Measurements from ENCODE around the gene SHC2.
"Not testable (repeated sequence)": the region's sequence is repeated elsewhere in the genome, so short reads cannot be mapped to it uniquely, and the experiment has no call there.

SHC2 gene

DNA sequence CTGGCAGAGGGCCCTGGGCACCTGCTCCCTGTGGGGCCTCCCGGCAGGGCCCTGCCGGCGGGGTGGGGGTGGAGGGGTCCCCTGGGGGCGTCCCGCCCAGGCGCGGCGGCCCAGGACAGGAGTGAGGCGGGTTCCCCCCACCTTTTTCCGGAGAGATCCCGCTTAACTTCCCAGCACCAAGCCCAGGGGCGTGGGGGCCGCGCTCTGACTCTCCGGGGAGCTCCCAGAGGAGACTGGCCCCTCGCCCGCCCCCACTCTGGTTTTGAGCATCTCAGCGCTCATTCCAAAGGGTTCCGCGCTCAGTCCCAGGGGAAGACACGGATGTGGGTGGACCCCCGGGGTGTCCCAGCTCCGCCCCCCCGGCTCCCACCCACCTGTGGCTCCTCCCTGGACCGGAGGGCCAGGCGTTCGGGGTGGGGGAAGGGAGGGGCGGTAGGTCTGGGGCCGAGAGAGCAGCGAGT is 52.4 kb downstream of the SHC2 start:
- DNase-seq (ENCODE audit: low read depth in 2 of 2) = no peak

DNA sequence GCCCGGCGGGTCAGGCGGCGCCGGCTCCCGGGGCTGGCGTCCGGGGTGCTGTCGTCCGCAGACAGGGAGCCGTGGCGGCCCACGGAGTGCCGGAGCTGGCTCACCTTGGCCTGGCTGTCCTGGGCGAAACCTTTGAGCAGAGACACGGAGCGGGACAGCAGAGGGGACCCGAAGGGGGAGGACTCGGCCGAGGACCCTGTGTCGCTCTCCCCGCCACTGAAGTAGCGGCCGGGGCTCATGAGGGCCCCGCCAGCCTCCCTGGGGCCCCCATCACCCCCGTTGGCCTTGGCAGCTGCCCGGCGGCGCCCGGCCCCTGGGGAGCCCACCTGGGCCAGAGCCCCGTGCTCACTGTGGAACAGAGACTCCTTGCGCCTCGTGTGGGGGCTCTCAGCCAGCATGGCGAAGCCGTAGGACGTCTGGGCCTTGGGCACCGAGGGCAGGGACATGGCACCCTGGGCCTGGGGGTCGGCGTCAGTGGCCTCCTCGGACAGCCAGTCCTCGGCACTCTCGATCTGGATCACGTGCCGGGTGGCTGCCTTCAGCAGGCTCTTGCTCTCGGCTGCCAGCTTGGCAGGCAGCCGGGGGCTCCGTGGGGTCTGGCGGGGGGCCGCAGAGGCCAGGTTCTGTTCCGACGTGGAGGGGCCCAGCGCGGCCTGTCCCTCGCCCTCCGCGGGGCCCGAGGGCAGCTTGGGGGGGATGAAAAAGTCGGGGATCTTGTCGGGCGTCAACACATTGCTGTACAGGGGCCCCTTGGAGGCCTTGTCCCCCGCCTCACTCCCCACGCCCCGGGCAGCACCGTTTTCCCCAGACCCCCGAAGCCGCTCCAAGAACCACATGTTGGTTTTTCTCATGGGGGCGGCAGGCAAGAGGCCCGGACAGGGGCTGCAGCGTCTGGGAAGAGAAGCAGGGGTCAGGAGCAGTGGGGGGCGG is 53.1 kb downstream of the SHC2 start:
- no peak for DNase-seq (ENCODE audit: low read depth in 2 of 2)

DNA sequence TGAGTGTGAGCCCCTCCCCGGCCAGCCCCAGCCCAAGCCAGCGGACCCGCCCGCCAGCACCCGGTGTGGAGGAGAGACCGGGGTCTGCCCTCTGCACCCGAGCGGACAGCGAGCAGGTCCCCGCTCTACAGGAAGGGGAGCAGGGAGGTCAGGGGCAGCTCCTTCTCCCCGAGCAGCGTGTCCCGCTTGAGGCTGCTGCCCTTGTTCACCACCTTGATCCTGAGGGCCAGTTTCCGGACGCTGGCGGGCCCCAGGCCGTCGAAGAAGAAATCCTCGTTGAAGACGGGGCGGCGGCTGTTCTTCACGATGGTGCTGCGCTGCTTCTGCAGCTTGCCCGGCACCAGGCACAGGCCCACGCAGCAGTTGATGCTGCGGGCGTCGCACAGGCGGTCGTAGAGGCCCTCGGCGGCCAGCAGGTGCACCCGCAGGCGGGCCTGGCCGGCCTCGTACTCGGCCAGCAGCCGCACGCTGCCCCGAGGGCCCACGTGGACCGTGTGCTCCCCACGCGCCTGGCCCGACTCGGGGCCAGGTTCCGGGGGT is 53.8 kb downstream of the SHC2 start:
- DNase-seq (ENCODE audit: low read depth in 2 of 2) = no peak

DNA sequence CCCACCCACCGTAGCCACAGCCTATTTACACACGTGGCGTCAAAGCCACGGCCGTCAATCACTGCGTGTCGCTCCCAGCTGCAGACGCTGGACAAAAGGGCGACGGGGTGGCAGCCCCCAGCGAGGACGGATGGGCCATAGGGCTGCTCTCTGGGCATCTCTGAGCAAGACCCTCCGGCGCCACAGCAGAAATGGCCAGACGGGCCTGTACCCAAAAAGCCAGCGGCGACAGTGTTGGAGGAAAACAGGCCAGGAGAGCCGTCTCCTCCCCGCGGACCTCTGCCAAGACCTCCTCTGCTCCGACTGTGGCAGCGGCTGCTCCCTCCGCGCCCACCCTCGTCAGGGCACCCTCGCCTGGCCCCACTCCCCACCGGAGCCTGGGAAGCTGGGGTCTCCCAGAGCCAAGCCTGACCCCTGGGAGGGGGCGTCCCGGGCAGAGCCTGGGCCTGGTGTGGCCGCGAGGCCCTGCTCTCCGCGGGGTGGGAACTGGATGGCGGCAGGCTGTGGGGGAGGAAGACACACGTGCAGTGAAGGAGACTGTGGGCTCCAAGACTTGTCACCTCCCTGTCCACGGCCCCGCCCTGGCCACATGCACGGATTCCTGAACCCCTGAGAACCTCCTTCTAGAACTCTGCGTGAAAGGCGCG is 54.6 kb downstream of the SHC2 start:
- no peak for DNase-seq (ENCODE audit: low read depth in 2 of 2)

DNA sequence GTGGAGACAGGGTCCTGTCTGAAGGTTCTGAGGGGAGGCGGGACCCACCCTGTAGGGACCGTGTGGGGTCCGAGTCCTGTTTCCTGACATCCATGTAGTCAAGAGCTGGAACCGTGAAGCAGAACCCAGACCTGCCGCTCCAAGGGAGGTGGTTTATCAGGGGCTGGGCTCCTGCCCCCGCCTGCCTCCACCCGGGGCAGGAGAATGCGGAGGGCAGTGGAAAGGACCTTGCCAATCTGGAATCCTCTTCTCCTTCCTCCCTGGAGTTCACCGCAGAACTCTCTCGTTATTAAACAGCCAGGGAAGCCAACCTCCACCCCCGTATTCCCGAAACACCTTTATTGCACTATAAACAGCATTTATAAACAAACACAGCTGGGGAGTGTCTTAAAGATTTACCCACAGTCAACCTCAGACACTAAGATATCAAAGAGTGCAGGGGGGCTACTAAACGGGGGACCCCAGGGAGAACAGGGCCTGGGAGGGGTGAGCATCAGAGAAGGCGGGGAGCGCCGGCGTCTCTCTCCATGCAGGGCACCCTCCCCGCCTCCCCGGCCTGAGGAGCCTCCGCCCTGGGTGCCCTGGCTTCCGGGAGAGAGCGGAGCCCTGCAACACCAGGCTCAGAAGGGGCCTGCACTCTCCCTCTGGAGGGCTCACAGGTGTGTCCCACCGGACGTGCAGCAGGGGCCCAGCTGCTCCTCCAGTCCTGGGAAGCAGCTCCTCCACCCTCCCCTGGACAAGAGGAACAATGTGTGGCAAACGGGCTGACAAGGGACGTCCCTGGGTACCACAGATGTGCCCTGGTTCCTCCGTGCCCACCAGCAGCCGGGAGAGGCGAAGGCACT is 55.5 kb downstream of the SHC2 start:
- DNase-seq (ENCODE audit: low read depth in 2 of 2) = no peak

DNA sequence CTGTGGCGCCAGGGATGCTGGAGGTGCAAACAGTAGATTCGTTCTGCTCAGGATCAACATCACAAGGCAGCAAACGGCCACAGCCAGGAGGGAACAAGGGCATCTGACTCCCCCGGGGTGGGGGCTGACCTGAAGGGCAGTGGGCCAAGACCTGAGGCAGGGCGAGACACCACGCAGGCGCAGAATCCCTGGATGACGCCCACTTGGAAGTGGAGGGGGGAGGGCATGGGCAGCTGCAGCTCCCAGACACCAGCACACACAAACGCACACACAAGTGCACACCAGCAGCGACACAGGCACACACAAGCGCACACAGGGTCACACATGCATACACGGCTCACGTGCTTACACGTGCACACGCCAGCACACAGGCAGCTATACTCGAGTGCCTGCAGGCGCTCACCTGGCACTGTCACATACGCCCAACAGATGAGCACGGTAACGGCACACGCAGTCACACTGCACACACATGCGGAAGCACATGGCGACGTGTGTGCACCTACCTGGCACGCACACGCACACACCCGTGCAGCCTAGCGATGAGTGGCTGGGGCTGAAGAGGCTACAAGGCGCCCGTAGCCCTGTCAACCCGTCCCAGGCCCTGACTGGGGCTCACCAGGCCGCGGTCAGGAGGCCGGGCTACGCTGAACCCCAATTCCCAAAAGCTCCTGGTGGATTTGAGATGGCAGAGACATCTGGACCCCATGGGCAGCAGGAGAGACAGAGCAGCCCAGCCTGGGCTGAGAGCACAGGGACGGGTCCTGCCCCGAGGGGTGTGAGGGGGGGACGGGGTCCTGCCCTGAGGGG is 57.4 kb downstream of the SHC2 start:
- no peak for DNase-seq (ENCODE audit: low read depth in 2 of 2)

DNA sequence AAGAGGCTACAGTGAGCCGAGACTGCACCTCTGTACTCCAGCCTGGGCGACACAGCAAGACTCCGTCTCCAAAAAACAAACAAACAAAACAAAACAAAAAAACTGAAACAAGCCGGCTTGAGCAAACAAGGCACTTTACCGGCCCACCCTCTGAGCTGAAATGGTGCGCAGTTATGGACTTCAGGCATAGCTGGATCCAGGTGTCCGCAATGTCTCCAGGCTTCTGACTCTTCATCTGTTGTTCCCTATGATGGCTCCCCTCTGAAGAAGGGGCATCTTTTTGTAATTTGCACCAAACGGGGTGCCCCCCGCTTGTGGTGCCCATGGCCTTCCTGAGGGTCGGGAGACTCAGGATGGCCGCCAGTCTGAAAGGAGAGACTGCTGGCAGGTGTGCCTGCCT is 58.0 kb downstream of the SHC2 start:
- no peak for DNase-seq (ENCODE audit: low read depth in 2 of 2)

DNA sequence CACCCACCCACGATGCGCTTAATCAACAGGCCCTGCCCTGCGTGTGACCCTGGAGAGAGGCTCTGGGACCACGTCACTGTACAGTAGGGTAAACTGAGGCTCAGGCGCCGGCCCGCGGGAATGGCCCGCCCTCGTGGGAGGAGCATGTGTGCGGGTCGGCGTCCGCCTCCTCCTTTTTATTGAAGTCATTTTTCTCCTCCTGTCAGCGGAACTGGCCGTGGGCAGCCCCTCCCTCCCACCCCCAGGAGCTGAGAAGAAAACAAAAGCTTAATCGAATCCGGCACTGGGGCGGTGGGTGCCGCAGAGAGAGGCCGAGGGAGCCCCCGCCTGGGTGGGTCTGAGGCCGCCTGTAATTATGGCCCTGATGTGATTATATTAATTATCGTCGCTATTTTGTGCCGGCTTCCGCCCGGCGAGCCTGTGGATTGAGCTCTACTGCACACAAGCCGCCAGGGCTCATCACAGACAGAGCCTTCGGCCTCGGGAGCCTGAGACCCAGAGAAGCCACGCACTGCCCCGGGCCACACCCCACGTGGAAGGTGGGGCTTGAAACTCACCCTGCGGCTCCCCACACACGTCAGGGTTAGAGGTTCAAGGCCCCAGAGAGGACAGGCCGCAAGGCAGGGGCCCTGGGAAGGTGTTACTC is 58.8 kb downstream of the SHC2 start:
- no peak for DNase-seq (ENCODE audit: low read depth in 2 of 2)

DNA sequence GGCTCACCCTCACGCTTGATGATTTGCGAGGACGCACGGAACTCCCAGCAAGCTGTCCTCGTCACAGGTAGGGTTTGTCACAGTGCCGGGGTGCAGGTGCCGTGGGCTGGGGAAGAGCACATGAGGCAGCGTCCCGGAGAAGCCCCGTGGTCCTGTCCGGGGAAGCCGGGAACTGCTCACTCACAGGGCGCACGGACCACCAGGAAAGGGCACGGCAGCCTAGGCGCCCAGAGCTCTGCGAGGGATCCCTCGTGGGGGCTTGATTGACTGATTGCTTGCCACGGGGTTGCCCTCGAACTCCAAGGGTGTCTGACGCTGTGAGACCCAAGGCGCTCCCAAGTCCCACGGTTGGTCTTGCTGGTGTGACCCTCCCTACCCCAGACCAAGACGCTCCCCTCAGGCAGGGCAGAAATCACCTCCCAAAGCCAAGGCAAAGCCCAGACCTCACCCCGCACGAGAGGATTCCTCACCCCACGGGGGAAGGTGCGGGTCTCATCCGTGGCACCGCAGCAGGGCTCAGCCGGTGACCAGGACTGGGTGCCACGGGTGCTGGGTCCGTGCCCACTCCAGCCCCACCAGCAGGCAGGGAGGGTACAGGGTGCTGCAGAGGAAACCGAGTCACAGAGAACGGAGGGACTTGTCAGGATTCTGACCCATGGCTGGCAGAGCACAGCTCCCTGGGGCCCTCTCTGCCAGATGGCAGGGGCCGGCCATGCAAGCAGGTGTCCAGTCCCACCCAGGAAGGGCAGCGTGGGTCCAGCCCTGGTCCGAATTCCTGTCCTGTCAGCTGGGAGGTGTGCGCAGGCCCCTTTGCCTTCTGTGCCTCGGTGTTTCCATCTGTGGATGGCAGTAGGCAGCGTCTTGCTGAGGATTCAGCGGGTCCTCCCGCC is 59.6 kb downstream of the SHC2 start:
- no peak for DNase-seq (ENCODE audit: low read depth in 2 of 2)

DNA sequence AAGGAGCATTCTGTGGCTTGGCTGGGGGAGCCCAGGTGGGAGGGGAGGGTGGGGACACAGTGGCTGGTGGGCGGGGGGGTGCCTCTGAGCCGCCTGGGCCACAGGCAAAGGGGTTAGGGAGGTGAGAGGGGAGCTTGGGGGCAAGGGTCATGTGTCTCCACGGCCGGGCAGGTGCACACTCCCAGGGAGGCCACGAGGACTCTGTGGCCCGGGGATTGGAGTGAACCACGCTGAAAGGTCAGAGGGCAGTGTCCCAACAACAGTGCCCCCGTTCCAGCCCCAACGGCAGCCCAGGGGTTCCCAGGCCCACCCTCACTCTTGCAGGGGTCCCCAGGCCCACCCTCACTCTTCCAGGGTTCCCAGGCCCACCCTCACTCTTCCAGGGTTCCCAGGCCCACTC is 61.5 kb downstream of the SHC2 start:
- no peak for DNase-seq (ENCODE audit: low read depth in 2 of 2)

DNA sequence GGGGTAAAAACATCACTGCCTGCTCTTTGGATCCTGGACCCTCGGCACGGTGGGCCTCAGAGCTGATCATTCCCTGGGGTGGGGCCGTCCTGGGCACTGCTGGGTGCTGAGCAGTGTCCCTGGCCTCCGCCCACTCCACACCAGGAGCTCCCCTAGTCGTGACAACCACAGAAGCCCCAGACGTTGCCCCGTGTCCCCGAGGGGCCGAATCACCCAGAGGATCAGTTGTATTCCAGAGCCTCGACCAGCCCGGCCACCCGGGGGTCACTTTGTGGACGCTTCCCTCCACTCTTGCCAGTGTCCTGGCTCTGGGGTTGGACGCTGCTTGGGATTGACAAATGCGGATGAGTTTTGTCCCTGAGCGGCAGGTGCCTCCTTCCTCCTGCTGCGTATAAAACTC is 62.1 kb downstream of the SHC2 start:
- DNase-seq (ENCODE audit: low read depth in 2 of 2) = no peak

DNA sequence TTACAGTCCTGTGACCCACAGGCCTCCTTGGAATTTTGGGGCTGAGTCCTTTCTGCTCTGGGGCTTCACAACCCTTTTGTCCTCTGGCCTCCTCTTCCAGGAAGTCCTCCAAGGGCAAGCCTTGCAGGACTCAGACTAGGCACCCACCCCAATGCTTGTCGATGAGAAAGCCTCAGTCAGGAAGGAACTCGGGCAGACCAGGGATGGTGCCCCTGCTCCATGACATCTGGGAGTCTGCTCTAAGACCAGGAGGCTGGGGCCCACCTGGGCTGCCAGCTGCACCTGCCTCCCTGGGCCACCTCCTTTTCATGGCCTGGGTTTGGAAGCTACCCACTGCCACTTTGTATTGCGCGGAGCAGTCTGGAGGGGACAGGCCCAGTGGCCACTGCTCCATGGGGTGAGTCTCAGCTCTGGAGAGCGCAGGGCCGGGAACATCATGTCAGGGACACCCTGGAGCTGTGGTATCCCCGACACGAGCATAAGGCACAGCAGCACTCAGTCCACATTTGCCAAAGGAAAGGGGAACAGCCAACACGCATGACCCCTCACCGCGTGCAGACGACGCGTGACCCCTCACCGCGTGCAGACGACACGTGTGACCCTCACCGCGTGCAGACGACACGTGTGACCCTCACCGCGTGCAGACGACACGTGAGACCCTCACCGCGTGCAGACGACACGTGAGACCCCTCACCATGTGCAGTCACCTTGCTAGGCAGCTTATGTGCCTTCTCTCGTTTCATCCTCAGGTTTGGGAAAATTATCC is 62.7 kb downstream of the SHC2 start:
- DNase-seq (ENCODE audit: low read depth in 2 of 2) = no peak

DNA sequence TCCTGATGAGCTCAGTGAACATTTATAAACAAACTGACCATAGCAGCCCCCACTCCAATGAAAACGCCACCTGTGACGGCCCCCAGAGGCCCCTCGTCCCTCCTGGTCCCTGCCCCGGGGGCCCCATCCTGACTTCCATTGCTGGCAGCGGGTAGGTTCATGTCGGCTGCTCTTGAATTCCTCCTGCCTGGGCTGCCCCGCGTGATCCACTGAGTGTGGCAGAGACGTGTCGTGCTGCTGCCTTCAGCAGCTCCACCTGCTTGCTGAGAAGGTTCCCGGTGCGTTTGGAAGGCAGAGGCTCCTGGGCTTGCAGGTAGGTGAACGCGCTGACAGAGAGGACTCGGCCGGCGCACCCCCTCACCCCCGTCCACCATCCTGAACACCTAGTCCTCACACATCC is 63.5 kb downstream of the SHC2 start:
- no peak for DNase-seq (ENCODE audit: low read depth in 2 of 2)

DNA sequence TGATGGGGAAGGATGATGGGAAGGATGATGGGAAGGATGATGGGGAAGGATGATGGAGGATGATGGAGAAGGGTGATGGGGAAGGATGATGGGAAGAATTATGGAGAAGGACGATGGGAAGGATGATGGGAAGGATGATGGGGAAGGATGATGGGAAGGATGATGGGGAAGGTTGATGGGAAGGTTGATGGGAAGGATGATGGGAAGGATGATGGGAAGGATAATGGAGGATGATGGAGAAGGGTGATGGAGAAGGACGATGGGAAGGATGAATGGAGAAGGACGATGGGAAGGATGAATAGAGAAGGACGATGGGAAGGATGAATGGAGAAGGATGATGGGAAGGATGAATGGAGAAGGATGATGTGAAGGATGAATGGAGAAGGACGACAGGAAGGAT is 65.4 kb downstream of the SHC2 start:
- DNase-seq (ENCODE audit: low read depth in 2 of 2) = no peak

DNA sequence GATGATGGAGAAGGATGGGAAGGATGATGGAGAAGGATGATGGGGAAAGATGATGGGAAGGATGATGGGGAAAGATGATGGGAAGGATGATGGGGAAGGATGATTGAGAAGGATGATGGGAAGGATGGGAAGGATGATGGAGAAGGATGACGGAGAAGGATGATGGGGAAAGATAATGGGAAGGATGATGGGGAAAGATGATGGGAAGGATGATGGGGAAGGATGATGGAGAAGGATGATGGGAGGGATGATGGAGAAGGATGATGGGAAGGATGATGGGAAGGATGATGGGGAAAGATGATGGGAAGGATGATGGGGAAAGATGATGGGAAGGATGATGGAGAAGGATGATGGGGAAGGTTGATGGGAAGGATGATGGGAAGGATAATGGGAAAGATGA is 66.0 kb downstream of the SHC2 start:
- not testable (repeated sequence) for DNase-seq (ENCODE audit: low read depth in 2 of 2)

DNA sequence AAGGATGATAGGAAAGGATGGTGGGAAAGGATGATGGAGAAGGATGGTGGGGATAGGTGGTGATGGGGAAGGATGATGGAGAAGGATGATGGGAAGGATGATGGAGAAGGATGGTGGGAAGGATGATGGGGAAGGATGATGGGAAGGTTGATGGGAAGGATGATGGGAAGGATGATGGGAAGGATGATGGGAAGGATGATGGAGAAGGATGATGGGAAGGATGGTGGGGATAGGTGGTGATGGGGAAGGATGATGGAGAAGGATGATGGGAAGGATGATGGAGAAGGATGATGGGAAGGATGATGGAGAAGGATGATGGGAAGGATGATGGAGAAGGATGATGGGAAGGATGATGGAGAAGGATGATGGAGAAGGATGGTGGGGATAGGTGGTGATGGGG is 67.3 kb downstream of the SHC2 start:
- not testable (repeated sequence) for DNase-seq (ENCODE audit: low read depth in 2 of 2)

DNA sequence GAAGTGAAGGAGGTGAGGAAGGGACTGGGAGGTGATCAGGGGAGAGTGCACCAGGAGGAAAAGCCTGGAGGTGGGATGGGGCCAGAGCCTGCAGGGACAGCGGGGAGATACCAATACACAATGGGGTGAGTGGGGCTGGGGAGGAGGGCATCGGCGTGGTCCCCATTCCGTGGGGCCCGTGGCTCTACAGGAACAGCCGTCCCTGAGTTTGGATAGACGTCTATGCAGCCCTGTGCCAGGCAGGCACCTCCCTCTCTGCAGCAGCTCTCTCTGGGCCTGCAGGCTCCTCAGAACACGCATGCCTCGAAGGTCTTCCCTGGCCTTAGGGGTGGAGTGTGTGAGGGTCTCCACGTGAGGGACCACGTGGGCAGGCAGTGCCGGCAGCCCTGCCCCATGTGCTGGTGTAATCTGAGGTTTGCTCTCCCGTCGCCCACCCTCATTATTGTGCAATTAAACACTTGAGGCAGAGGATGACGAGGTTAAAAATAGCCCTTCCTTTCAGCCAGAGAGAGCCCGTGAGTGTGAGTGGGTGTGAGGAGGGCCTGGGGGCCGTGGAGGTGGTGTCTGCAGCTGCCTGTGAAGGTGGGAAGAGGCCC is 68.4 kb downstream of the SHC2 start:
- DNase-seq (ENCODE audit: low read depth in 2 of 2) = no peak

DNA sequence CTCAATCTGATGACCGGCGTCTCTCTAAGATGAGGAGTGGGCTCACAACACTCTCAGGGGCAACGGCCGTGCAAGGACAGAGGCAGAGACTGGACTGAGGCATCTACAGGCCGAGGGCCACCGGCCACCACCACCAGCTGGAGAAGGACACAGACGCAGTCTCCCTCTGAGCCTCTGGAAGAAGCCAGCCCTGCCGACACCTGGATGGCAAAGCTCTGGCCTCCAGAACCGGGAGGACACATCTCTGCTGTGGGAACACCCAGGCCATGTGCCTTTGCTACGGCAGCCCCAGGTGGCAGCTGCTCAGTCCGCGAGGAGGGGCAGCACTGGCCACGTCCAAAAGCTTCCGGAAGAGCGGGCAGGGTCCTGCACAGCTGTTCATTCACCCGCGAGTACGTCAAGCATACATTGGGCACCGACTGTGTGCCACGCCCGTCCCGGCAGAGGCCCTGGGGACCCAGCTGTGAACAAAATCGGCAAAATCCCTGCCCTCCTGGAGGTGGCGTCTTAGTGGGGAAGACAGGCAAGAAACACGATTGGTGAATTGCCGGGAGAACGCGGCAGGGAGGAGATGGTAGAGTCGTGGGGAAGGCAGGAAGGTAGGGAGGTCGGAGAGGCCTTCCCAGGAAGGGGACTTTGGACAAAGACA is 69.0 kb downstream of the SHC2 start:
- DNase-seq (ENCODE audit: low read depth in 2 of 2) = no peak

Data from stimulated activated CD8-positive, alpha-beta memory T cell treated with anti-CD3 and anti-CD28 coated beads, Interleukin-7, amount 100 ng/mL, for 4 hours (primary cell).